ENCODE results near the gene FAH.

GRCh38 chr15:80182611-80183261 lies 29.9 kb downstream of the FAH start:
- no peak for TF ChIP-seq CTCF (IDR thresholded peaks at IDR 0.05; ENCODE audit: borderline replicate concordance, extremely low read depth, low read length, poor library complexity, severe bottlenecking)
- TF ChIP-seq EZH2 (IDR thresholded peaks at IDR 0.05; ENCODE audit: borderline replicate concordance, low read depth, low read length, severe bottlenecking), result no peak
